Measurements from ENCODE around the gene DSG3. TPM values are rescaled to one million over a fixed set of nuclear protein-coding genes. Genes with fewer than 3 reads are reported as not detected.

DSG3 gene
- total RNA-seq, 1 experiment from 2014 or later, result 0.05 TPM

- Histone ChIP-seq H3K27ac (ENCODE audit: low read depth, low read length) (no peak overlapping the region), H3K36me3 (ENCODE audit: control insufficient read depth in 1 of 2, insufficient read depth in 2 of 2, low read length in 2 of 2) (no peaks in the 10 kb centered on the region), H4K20me1 (ENCODE audit: insufficient read depth) (no peaks in the 10 kb centered on the region), H3K4me1 (ENCODE audit: control insufficient read depth in 1 of 2, insufficient read depth in 2 of 2, low read length in 2 of 2) (peaks cover 47 to 51% of the 10 kb centered on the region in 2 experiments), H3K4me3 (replicated peaks in 1 of 2; ENCODE audit: low read depth in 1 of 2, low read length in 2 of 2) (no peak overlapping the region), H3K9me3 (ENCODE audit: control insufficient read depth in 1 of 2, insufficient read depth in 1 of 2, low read depth in 1 of 2, low read length in 2 of 2) (no peaks in the 10 kb centered on the region), H3K9me2 (ENCODE audit: insufficient read depth) (no peaks in the 10 kb centered on the region), H3K79me2 (ENCODE audit: insufficient read depth, low read length) (no peaks in the 10 kb centered on the region), H2AFZ (ENCODE audit: low read depth, low read length, poor library complexity, severe bottlenecking) (peak overlapping the region; percentile 42), H3K27me3 (ENCODE audit: insufficient read depth, low read length) (no peaks in the 10 kb centered on the region), H3K9ac (ENCODE audit: low read length) (no peak overlapping the region), H3K4me2 (ENCODE audit: low read length) (no peak overlapping the region)
- CTCF ChIA-PET, result interaction anchor here (1.2 kb wide), 3 partner anchors 19 to 23 kb away, joined by 3 to 4 read pairs (median 4); no protein-coding TSS in a partner anchor
- intact Hi-C loops (cut with micrococcal nuclease), result no loop called here
- no peak for DNase-seq (ENCODE audit: low read depth, low spot score)
- BruUV-seq (replicated peaks), result no TSS peak
- TF ChIP-seq SP1 (IDR thresholded peaks at IDR 0.05; ENCODE audit: low read depth) (no peak), SIN3A (IDR thresholded peaks at IDR 0.05; ENCODE audit: low read depth) (no peak), ZNF274 (IDR thresholded peaks at IDR 0.05; ENCODE audit: low read depth, low read length) (no peak), EZH2phosphoT487 (IDR thresholded peaks at IDR 0.05; ENCODE audit: borderline replicate concordance) (no peak), MAX (IDR thresholded peaks at IDR 0.05) (no peak), ZFX (IDR thresholded peaks at IDR 0.05) (no peak), EZH2 (IDR thresholded peaks at IDR 0.05) (no peak), FOSL1 (IDR thresholded peaks at IDR 0.05; ENCODE audit: low read depth) (no peak), POLR2AphosphoS5 (IDR thresholded peaks at IDR 0.05; ENCODE audit: low read depth, low read length) (no peak), SRF (IDR thresholded peaks at IDR 0.05; ENCODE audit: low read depth) (no peak), POLR2A (IDR thresholded peaks at IDR 0.05; ENCODE audit: borderline replicate concordance, extremely low read depth, insufficient read depth, insufficient read length) (no peak)
- TF ChIP-seq, protein P1, sequence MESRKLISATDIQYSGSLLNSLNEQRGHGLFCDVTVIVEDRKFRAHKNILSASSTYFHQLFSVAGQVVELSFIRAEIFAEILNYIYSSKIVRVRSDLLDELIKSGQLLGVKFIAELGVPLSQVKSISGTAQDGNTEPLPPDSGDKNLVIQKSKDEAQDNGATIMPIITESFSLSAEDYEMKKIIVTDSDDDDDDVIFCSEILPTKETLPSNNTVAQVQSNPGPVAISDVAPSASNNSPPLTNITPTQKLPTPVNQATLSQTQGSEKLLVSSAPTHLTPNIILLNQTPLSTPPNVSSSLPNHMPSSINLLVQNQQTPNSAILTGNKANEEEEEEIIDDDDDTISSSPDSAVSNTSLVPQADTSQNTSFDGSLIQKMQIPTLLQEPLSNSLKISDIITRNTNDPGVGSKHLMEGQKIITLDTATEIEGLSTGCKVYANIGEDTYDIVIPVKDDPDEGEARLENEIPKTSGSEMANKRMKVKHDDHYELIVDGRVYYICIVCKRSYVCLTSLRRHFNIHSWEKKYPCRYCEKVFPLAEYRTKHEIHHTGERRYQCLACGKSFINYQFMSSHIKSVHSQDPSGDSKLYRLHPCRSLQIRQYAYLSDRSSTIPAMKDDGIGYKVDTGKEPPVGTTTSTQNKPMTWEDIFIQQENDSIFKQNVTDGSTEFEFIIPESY (IDR thresholded peaks at IDR 0.05; ENCODE audit: extremely low read depth, insufficient replicate concordance, low read length), result no peak
- TF ChIP-seq, protein P2, sequence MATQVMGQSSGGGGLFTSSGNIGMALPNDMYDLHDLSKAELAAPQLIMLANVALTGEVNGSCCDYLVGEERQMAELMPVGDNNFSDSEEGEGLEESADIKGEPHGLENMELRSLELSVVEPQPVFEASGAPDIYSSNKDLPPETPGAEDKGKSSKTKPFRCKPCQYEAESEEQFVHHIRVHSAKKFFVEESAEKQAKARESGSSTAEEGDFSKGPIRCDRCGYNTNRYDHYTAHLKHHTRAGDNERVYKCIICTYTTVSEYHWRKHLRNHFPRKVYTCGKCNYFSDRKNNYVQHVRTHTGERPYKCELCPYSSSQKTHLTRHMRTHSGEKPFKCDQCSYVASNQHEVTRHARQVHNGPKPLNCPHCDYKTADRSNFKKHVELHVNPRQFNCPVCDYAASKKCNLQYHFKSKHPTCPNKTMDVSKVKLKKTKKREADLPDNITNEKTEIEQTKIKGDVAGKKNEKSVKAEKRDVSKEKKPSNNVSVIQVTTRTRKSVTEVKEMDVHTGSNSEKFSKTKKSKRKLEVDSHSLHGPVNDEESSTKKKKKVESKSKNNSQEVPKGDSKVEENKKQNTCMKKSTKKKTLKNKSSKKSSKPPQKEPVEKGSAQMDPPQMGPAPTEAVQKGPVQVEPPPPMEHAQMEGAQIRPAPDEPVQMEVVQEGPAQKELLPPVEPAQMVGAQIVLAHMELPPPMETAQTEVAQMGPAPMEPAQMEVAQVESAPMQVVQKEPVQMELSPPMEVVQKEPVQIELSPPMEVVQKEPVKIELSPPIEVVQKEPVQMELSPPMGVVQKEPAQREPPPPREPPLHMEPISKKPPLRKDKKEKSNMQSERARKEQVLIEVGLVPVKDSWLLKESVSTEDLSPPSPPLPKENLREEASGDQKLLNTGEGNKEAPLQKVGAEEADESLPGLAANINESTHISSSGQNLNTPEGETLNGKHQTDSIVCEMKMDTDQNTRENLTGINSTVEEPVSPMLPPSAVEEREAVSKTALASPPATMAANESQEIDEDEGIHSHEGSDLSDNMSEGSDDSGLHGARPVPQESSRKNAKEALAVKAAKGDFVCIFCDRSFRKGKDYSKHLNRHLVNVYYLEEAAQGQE (IDR thresholded peaks at IDR 0.05; ENCODE audit: low read depth), result no peak
- ATAC-seq, result no peak
- POLR2A ChIA-PET, result no interaction called here
- RAD21 ChIA-PET (ENCODE audit: low non-redundant PET in 1 of 2, low total read pairs in 2 of 2, uncharacterized antibody in 2 of 2, unreplicated experiment in 2 of 2), result no interaction called here
These were observed 46.1 kb upstream of the DSG3 start for GRCh38 chr18:31401156-31402025.
